ENCODE data around the gene JUNB.
A peak's percentile ranks its signal among the peaks of the same experiment; 100 is the strongest.

JUNB gene

DNA sequence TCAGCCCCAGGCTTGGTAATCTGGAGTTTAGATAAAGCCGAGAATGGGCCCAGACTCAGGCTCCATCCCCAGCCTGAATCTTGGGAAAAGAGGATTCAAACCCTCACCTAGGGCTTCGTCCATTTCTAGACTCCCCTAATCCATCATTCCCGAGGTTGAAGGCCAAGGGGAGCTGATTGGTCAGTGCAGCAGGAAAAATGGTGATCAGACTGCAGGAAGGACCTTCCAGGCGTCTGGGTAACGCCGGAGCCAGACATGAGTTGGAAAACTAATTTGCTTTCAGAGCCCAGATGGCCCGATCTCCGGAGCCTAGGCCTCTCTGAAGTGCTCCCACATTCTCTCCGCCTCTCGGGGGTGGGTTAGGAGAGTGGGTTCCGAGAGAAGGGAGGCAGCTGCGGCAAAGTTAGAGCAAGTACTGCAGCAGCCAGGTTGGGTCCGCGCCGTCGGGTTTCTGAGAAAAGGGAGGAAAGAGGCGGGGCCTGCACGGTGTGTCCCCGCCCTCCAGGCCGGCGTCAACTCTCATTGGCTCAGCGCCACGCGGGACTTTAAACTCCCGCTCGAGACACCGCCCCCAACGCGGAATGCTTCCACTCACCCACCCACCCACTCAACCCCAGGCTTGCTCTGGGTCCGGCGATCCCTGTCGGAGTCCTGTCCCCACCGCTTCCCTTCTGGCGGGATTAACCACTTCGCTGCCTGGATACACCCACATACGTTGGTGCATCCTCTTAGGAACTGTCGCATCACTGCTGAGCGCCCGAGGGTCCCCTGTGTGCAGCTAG is 43.9 kb downstream of the JUNB start:
- DNase-seq (ENCODE audit: low spot score in 2 of 2) = peak in 1 of 2 donors; percentile 52
- no peaks in the 10 kb centered on the region for H3K36me3 Mint-ChIP-seq
- ATAC-seq = no peak
- peaks cover 48% of the 10 kb centered on the region for H3K4me1 Mint-ChIP-seq
- H3K27ac Mint-ChIP-seq = peak overlapping the region; percentile 6
- peak overlapping the region; percentile 66 for H3K4me3 Mint-ChIP-seq
- H3K9me3 Mint-ChIP-seq = no peaks in the 10 kb centered on the region

DNA sequence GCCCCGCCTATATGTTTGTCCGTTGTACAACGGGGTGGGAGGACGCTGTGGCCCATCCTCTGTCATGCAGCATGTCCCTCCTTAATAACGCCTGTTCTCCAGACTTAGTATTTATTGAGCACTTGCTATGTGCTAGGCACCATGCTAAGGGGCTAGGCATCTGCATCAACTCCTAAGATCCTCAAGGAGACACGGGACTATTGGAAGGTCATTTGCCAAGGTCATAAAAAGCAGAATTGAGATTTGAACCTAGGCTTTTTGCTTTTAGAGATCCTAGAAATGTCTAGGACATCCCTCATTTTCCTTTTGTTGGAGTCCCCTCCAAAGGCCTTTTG is 45.2 kb downstream of the JUNB start:
- no peaks in the 10 kb centered on the region for H3K9me3 Mint-ChIP-seq
- ATAC-seq (no peak), DNase-seq (ENCODE audit: low spot score in 2 of 2) (no peak)
- no peaks in the 10 kb centered on the region for H3K36me3 Mint-ChIP-seq
- no peak overlapping the region for H3K4me3 Mint-ChIP-seq
- H3K27ac Mint-ChIP-seq = no peak overlapping the region
- H3K4me1 Mint-ChIP-seq = peaks cover 61% of the 10 kb centered on the region

DNA sequence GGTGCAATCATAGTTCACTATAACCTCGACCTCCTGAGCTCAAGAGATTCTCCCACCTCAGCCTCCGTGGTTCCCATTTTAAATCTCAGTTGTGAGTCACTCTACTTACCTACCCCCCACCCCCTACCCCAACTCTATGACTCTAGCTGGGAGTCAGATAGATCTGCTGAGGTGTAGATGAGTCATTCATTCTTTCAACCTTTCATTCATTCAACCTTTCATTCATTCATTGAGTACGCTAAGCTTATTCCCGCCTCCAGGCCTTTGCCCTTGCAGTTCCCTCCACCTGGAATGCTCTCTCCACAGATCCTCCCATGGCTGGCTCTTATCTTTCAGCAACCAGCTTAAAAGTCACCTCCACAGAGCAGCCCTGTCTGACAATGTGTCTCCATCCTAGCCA is 45.9 kb downstream of the JUNB start:
- DNase-seq (ENCODE audit: low spot score in 2 of 2) (no peak), ATAC-seq (no peak)
- H3K4me1 Mint-ChIP-seq = peaks cover 58% of the 10 kb centered on the region

DNA sequence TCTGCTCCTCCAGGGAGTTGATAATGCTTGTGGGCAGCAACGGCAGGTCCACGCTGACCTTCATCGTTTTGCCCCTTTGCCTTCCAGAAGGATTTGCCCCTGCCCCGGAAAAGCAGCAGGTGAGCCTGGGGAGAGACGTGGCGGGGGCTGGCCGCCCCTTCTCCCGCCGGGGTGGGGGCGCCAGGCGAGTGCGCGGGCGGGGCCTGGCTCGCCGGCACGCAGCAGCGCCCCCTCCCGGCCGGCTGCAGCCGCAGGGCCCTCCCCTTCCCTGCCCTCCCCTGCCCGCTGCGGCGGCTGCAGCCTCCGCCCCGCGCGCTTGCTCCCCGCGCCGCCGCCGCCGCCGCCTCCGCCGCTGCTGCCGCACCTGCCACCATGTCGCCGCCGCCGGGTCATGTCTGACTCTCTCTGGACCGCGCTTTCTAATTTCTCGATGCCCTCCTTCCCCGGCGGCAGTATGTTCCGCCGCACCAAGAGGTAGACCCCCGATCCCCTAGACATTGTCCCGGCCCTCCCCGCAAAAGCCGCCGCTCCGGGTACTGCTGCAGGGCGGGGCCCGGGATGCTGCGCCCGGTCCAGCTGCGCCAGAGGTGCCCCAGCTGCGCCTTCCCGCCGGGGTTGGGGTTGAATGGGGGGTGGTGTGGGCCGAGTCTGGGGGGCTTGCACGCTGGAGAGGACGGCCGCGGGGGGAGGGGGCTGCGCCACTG is 47.0 kb downstream of the JUNB start, which contains the start of gene MAST1:
TSS of gene MAST1 (plus strand) at position 334 of the 704 bp plus-strand sequence. CDS start at position 392, 58 bp downstream.
- H3K36me3 Mint-ChIP-seq = no peaks in the 10 kb centered on the region
- DNase-seq (ENCODE audit: low spot score in 2 of 2) = peak; percentile 56 to 68
- no peaks in the 10 kb centered on the region for H3K9me3 Mint-ChIP-seq
- peak; percentile 80 for ATAC-seq
- H3K4me1 Mint-ChIP-seq = peaks cover 47% of the 10 kb centered on the region
- no peak within 1 kb of the TSS for H3K27ac Mint-ChIP-seq
- peak within 1 kb of the TSS; percentile 62 for H3K4me3 Mint-ChIP-seq

More for the DNA sequence above, 45.9 kb downstream of the JUNB start:
- no peak overlapping the region for H3K27ac Mint-ChIP-seq
- peak overlapping the region; percentile 62 for H3K4me3 Mint-ChIP-seq
- H3K36me3 Mint-ChIP-seq = no peaks in the 10 kb centered on the region
- H3K9me3 Mint-ChIP-seq = no peaks in the 10 kb centered on the region

DNA sequence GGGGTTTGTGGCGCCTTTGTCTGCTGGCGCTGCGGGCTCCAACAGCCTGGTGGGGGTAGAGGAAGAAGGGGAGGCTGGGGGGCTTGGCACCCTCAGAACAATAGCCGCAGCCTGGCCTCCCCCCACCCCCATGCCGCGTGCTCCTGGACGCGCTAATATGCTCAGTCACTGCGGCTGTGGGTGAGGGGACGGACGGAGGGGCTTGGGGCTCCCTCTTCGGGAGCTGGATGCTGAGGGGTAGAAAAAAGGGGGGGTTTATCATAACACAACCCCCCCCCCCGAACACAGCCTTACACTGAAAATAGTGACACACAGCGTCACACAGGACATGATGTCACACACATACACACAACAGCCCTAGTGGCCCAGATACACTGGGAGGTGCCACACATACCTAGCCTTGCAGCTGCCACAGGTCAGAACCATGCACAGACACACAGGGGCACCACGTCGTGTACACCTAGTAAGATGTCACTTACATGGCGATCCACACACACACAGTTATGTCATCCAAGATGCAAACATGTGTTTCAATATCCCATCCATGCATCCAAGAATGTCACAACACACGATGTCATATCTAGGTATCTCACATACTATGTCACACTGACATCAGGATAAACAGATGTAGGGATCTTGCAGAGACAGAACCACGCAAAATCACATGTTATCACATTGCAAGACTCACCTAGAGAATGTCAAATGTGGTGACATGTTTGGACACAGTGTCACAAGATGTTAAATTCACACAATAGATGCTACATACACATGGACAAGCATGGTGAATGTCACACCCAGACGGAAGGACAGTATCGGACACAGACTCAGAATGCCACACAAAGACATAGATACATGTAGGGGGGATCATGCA is 47.8 kb downstream of the JUNB start:
- Mint-ChIP-seq H3K4me1 (peaks cover 45% of the 10 kb centered on the region), H3K9me3 (no peaks in the 10 kb centered on the region), H3K27ac (no peak overlapping the region), H3K4me3 (peak overlapping the region; percentile 62), H3K36me3 (no peaks in the 10 kb centered on the region)
- DNase-seq (ENCODE audit: low spot score in 2 of 2) (no peak), ATAC-seq (peak; percentile 66)

DNA sequence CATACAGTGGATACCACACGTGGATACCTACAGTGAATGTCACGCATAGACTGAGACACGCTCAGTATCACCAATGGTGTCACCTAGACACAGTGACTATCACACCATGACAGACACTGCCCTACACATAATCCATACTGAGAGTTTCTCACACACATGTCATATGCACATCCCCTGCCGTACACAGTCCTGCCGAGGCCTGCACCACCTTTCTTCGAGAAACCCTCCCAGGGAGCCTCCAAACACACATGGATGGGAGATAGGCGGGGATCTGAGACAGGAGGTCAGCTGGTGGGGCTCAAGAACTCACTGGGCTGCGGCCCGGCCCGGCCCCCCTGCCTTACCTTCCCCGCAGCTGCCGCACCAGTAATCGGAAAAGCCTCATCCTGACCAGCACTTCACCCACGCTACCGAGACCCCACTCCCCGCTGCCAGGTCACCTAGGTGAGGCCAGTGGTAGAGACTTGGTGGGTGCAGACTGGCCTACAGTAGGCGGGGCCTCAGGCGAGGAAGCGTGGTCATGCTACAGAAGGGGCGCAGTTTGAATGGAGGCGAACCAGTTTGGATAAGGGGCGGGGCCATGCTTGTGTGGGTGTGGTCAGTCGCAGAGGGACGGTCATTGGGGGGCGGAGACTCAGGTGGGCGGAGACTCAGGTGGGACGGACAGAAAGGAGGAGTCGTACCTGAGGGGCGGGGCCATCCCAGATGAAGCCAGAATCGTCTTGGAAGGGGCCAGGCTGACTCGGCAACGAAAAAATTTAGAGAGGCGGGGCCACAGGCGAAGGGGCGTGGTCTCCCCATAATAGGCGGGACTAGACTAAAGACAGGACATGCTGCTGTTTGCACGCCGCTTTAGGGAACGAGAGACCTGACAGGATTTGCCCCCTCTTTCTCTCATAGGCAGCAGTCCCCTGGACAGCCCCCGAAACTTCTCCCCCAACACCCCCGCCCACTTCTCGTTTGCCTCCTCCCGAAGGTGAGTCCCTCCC is 49.1 kb downstream of the JUNB start:
- DNase-seq (ENCODE audit: low spot score in 2 of 2) (peak; percentile 32 to 82), ATAC-seq (peak; percentile 22)
- peak overlapping the region; percentile 36 for H3K4me3 Mint-ChIP-seq
- H3K9me3 Mint-ChIP-seq = no peaks in the 10 kb centered on the region
- H3K4me1 Mint-ChIP-seq = peaks cover 39% of the 10 kb centered on the region
- no peaks in the 10 kb centered on the region for H3K36me3 Mint-ChIP-seq
- no peak overlapping the region for H3K27ac Mint-ChIP-seq

DNA sequence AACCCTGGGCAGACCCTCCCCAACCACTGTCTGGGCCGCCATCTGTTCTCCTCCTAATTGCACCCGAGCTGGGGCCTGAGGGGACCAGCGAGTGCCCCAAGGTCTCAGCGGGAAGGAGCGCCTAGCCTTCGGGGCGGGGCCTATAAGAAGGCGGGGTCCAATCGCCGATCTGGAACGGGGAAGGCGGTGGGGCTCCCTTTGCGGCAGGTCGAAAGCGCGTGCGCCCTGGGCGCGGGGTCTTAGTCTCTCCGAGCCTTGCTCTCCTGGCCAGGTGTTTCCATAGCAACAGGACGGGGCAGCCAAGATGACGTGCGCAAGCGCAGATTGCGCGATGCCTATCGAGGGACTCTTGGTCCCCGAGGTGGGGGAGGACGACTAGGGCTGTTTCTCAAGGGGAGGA is 49.8 kb downstream of the JUNB start:
- H3K4me1 Mint-ChIP-seq = peaks cover 39% of the 10 kb centered on the region

DNA sequence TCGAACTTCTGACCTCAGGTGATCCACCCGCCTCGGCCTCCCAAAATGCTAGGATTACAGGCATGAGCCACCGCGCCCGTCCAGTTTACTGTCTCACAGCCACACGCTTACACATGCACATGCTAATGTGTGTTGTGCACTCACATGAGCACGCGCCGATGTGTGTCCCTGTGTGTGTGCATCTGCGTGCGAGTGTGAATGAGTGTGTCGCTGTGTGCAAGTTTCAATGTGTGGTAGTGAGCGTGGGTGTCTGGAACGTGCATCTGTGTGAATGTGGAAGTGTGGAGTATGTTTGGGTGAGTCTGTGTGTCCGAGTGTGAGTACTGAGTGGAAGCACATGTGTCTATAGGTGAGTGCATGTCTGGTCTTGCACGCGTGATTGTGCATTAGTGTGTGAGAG is 51.2 kb downstream of the JUNB start:
- H3K4me1 Mint-ChIP-seq = peaks cover 39% of the 10 kb centered on the region
- H3K36me3 Mint-ChIP-seq = no peaks in the 10 kb centered on the region
- no peak for ATAC-seq
- DNase-seq (ENCODE audit: low spot score in 2 of 2) = no peak
- no peak overlapping the region for H3K4me3 Mint-ChIP-seq
- H3K9me3 Mint-ChIP-seq = no peaks in the 10 kb centered on the region
- H3K27ac Mint-ChIP-seq = no peak overlapping the region

More for the DNA sequence above, 49.8 kb downstream of the JUNB start:
- no peaks in the 10 kb centered on the region for H3K36me3 Mint-ChIP-seq
- no peaks in the 10 kb centered on the region for H3K9me3 Mint-ChIP-seq
- ATAC-seq (no peak), DNase-seq (ENCODE audit: low spot score in 2 of 2) (peak in 1 of 2 donors; percentile 60)
- H3K4me3 Mint-ChIP-seq = peak overlapping the region; percentile 36
- no peak overlapping the region for H3K27ac Mint-ChIP-seq
